HepG2 (cell line): ENCODE results near the gene CCDC91. TPM values are rescaled to one million over a fixed set of nuclear protein-coding genes. Genes with fewer than 3 reads are reported as not detected.

ENCODE experiments used
- ATAC-seq: fragments of 200-7000 bp; cut with Tn5 transposase; 3 replicates; pipeline ENCODE4 v1.9.1; 2020; ENCODE audit warnings: mild to moderate bottlenecking, moderate library complexity
- BruUV-seq: library from RNA; stranded (reverse); fragments of 400-500 nt; replicated peaks from 2 replicates; lab custom pipeline; 2021; lab: Mats Ljungman, UMichigan
- CTCF ChIA-PET: fragments of 300-600 bp; formaldehyde crosslinking; extraction: SDS; loops from one replicate; lab custom pipeline; 2021; ENCODE audit warnings: low total read pairs, inconsistent platforms, low intra/inter-chr PET ratio; lab: Yijun Ruan, JAX
- POLR2A ChIA-PET: fragments of 350-600 bp; sonication (Branson Sonifier 250); formaldehyde crosslinking; loops from one replicate; lab custom pipeline; 2020; ENCODE audit warnings: antibody characterized with exemption, inconsistent platforms; lab: Yijun Ruan, JAX
- DNase-seq: peaks from one replicate; pipeline ENCODE4 v3.0.0-alpha.2; 2015; ENCODE audit warnings: low spot score
- FAIRE-seq: peaks from 3 replicates; lab custom pipeline; 2011; peaks lifted over from hg19 to GRCh38; lab: Jason Lieb, UNC
- H2AFZ ChIP-seq: one replicate; pipeline ENCODE4 v1.6.1; 2011; ENCODE audit warnings: low read length, inconsistent platforms
- H3K27ac ChIP-seq: fragments of 300-600 bp; 3 replicates; pipeline ENCODE4 v1.8.0; 2011; ENCODE audit warnings: mixed run types, mild to moderate bottlenecking, mixed read lengths, low read length, inconsistent platforms; ENCODE audit not compliant: insufficient read depth; ENCODE audit errors: extremely low read length
- H3K27me3 ChIP-seq, 2 experiments: fragments of 200-600 bp in 1 of 2; 2 replicates in 1 of 2; 3 replicates in 1 of 2; pipeline versions ENCODE4 v1.6.0 to v1.8.0; 2011; ENCODE audit warnings: low read length in 2 of 2, mild to moderate bottlenecking in 2 of 2, moderate library complexity in 2 of 2, inconsistent platforms in 1 of 2; ENCODE audit not compliant: insufficient read depth in 2 of 2, control insufficient read depth in 1 of 2
- H3K36me3 ChIP-seq, 2 experiments: fragments of 200-600 bp in 1 of 2; replicated peaks in 1 of 2; 2 replicates in 1 of 2; 3 replicates in 1 of 2; pipeline versions ENCODE4 v1.5.1 to v1.8.0; 2011; ENCODE audit warnings: low read length in 2 of 2, inconsistent platforms in 1 of 2; ENCODE audit not compliant: insufficient read depth in 2 of 2, control insufficient read depth in 1 of 2
- H3K4me1 ChIP-seq: 2 replicates; pipeline ENCODE4 v1.5.1; 2012; ENCODE audit warnings: low read length, inconsistent platforms; ENCODE audit not compliant: insufficient read depth
- H3K4me2 ChIP-seq: 2 replicates; pipeline ENCODE4 v1.6.0; 2011; ENCODE audit warnings: low read depth, low read length, inconsistent platforms
- H3K4me3 ChIP-seq, 3 experiments: fragments of 200-600 bp in 1 of 3; sonication (generic), shearing (Covaris generic) in 1 of 3; replicated peaks in 1 of 3; 2 replicates each; pipeline ENCODE4 v1.5.1; 2011 to 2016; ENCODE audit warnings: low read length in 3 of 3, inconsistent platforms in 2 of 3, low read depth in 2 of 3, mild to moderate bottlenecking in 2 of 3, control low read depth in 1 of 3, mixed read lengths in 1 of 3; ENCODE audit not compliant: insufficient read depth in 1 of 3
- H3K79me2 ChIP-seq: one replicate; pipeline ENCODE4 v1.6.1; 2011; ENCODE audit warnings: low read length, inconsistent platforms; ENCODE audit not compliant: insufficient read depth
- H3K9ac ChIP-seq: 2 replicates; pipeline ENCODE4 v1.6.0; 2011; ENCODE audit warnings: mild to moderate bottlenecking, low read depth, low read length, inconsistent platforms; ENCODE audit not compliant: insufficient read depth
- H3K9me3 ChIP-seq: 2 replicates; pipeline ENCODE4 v1.5.1; 2012; ENCODE audit warnings: mild to moderate bottlenecking, low read length
- H4K20me1 ChIP-seq: 2 replicates; pipeline ENCODE4 v1.6.0; 2011; ENCODE audit warnings: inconsistent platforms, mild to moderate bottlenecking, low read length, moderate library complexity; ENCODE audit not compliant: insufficient read depth
- AGO2 ChIP-seq: fragments of 200-400 bp; formaldehyde crosslinking; optimal IDR thresholded peaks from 2 replicates; pipeline ENCODE3; 2017; ENCODE audit warnings: mild to moderate bottlenecking, low read depth, low read length, moderate library complexity
- GABPB1 ChIP-seq: IDR thresholded peaks from 2 replicates; pipeline ENCODE4 v1.6.1; 2016; ENCODE audit warnings: mild to moderate bottlenecking, missing genetic modification reagents, moderate library complexity, missing compliant biosample characterization
- MEIS1 ChIP-seq: sonication (generic); formaldehyde crosslinking; IDR thresholded peaks from 2 replicates; pipeline ENCODE4 v1.9.0; 2021; ENCODE audit warnings: mild to moderate bottlenecking, missing genetic modification reagents, moderate library complexity, borderline replicate concordance
- MXD4 ChIP-seq: IDR thresholded peaks from 2 replicates; pipeline ENCODE4 v1.6.1; 2016; ENCODE audit warnings: mild to moderate bottlenecking, missing biosample characterization, missing genetic modification reagents
- SCMH1 ChIP-seq: sonication (generic); formaldehyde crosslinking; IDR thresholded peaks from 2 replicates; pipeline ENCODE4 v1.9.0; 2021; ENCODE audit warnings: missing genetic modification reagents, mild to moderate bottlenecking, borderline replicate concordance
- WGBS: methylation state at CpG from one replicate; pipeline ENCODE4 v1.1.6; 2017; ENCODE audit warnings: low lambda C conversion rate; 5-methylcytosine and 5-hydroxymethylcytosine counted together
- in situ Hi-C: cut with HindIII; loops from 2 replicates; pipeline ENCODE4 v1.10.0; 2017; ENCODE audit warnings: low pct_unique_long_range_greater_than_20kb; ENCODE audit not compliant: extremely low pct_ligation_motif_present
- intact Hi-C: fragments of 100-400 bp; cut with micrococcal nuclease; formaldehyde crosslinking; loops from one replicate; pipeline ENCODE4 v1.10.0; 2022; ENCODE audit not compliant: unreplicated experiment
- polyA plus RNA-seq, 8 experiments: library from polyadenylated mRNA; depleted of rRNA in 3 of 8; stranded (reverse) in 7 of 8; unstranded in 1 of 8; fragments of >200 nt; fragmentation: Illumina TruSeq in 4 of 8; extraction: Trizol in 4 of 8; gene quantifications; 2 replicates each; pipeline versions ENCODE4 v1.2.1 to v1.2.3, GENCODE V29; 2011 to 2016; ENCODE audit warnings: low read depth in 4 of 8, missing spikeins in 1 of 8, mixed read lengths in 1 of 8; ENCODE audit not compliant: insufficient read depth in 1 of 8
- total RNA-seq, 5 experiments: library from RNA; depleted of rRNA; stranded (reverse); fragments of >200 nt; fragmentation: Illumina TruSeq; extraction: Trizol; gene quantifications; 2 replicates each; pipeline ENCODE4 v1.2.3, GENCODE V29; 2016; ENCODE audit warnings: low read depth in 1 of 5
- TF ChIP-seq, protein P1 (sequence below): sonication (generic); formaldehyde crosslinking; IDR thresholded peaks from 2 replicates; pipeline ENCODE4 v1.4.0; 2020; ENCODE audit warnings: mild to moderate bottlenecking, missing genetic modification reagents
- TF ChIP-seq, protein P2 (sequence below): sonication (generic); formaldehyde crosslinking; IDR thresholded peaks from 2 replicates; pipeline ENCODE4 v1.4.0; 2020; ENCODE audit warnings: missing genetic modification reagents, borderline replicate concordance

Gene CCDC91
- total and polyA plus RNA-seq, 2 of the 13 experiments (the other 11 are each of a cell fraction or from before 2014, with no cell fraction given), result 9.8 to 15.8 TPM

DNA sequence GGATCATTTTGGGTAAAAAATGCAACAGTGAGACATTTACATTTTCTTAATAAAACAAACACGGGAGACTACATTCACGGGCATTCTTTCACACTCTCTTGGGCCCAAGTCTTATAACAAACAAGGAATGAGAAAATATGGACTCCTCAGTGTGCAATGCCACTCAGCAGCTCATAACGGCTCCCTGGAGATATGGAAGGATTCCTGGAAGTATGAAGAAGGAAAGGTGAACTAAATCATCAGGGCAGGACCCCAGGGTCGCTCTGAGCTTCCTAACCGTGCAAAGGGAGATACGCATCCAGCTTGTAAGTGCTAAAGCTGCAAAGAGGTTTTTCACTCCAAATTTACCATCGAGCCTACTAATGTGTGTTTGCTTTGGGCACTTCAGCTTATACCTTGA, 33.5 kb upstream of the CCDC91 start:
- Histone ChIP-seq H3K4me1 (no peaks in the 10 kb centered on the region), H3K27me3 (no peaks in the 10 kb centered on the region), H3K27ac (no peak overlapping the region), H3K4me2 (no peak overlapping the region), H3K36me3 (no peaks in the 10 kb centered on the region), H4K20me1 (no peaks in the 10 kb centered on the region), H3K9me3 (no peaks in the 10 kb centered on the region), H3K9ac (no peak overlapping the region), H3K4me3 (no peak overlapping the region), H2AFZ (no peak overlapping the region), H3K79me2 (no peaks in the 10 kb centered on the region)
- no peak for ATAC-seq
- CTCF ChIA-PET, result no interaction called here
- no peak for FAIRE-seq
- 9% methylated on average over 7 of the region's 7 CpGs for WGBS
- in situ Hi-C loops, result loop anchor here (25.0 kb wide), 1 partner anchor 420 kb away; no protein-coding TSS in a partner anchor
- POLR2A ChIA-PET, result no interaction called here
- no TSS peak for BruUV-seq
- TF ChIP-seq GABPB1, result no peak
- no peak for TF ChIP-seq MEIS1 (CRISPR knock-in tag)
- TF ChIP-seq MXD4 (CRISPR knock-in tag), result no peak
- TF ChIP-seq, protein P1, sequence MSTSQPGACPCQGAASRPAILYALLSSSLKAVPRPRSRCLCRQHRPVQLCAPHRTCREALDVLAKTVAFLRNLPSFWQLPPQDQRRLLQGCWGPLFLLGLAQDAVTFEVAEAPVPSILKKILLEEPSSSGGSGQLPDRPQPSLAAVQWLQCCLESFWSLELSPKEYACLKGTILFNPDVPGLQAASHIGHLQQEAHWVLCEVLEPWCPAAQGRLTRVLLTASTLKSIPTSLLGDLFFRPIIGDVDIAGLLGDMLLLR, result no peak
- no peak for TF ChIP-seq SCMH1 (CRISPR knock-in tag)
- TF ChIP-seq, protein P2, sequence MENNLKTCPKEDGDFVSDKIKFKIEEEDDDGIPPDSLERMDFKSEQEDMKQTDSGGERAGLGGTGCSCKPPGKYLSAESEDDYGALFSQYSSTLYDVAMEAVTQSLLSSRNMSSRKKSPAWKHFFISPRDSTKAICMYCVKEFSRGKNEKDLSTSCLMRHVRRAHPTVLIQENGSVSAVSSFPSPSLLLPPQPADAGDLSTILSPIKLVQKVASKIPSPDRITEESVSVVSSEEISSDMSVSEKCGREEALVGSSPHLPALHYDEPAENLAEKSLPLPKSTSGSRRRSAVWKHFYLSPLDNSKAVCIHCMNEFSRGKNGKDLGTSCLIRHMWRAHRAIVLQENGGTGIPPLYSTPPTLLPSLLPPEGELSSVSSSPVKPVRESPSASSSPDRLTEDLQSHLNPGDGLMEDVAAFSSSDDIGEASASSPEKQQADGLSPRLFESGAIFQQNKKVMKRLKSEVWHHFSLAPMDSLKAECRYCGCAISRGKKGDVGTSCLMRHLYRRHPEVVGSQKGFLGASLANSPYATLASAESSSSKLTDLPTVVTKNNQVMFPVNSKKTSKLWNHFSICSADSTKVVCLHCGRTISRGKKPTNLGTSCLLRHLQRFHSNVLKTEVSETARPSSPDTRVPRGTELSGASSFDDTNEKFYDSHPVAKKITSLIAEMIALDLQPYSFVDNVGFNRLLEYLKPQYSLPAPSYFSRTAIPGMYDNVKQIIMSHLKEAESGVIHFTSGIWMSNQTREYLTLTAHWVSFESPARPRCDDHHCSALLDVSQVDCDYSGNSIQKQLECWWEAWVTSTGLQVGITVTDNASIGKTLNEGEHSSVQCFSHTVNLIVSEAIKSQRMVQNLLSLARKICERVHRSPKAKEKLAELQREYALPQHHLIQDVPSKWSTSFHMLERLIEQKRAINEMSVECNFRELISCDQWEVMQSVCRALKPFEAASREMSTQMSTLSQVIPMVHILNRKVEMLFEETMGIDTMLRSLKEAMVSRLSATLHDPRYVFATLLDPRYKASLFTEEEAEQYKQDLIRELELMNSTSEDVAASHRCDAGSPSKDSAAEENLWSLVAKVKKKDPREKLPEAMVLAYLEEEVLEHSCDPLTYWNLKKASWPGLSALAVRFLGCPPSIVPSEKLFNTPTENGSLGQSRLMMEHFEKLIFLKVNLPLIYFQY (CRISPR knock-in tag), result no peak
- TF ChIP-seq AGO2, result no peak
- no peak for DNase-seq
- intact Hi-C loops, result no loop called here
